ENCODE measurements around the gene ALS2CL. TPM values are rescaled to one million over a fixed set of nuclear protein-coding genes. Genes with fewer than 3 reads are reported as not detected.

Gene ALS2CL
- total RNA-seq, 4 donors from 2014 or later, result 3.7 to 30.6 (median 6.7) TPM

GRCh38 chr3:46721009-46721408 lies 27.5 kb upstream of the ALS2CL start:
- no peak for DNase-seq (ENCODE audit: low spot score)
- ATAC-seq (ENCODE audit: low FRiP score), result no peak
- no peak for TF ChIP-seq CTCF (IDR thresholded peaks at IDR 0.05)

- ATAC-seq (ENCODE audit: low FRiP score) (no peak), DNase-seq (ENCODE audit: low spot score) (peak; percentile 4)
- TF ChIP-seq CTCF (IDR thresholded peaks at IDR 0.05), result no peak
These were observed 26.3 kb upstream of the ALS2CL start for GRCh38 chr3:46719735-46720271.

- ATAC-seq (ENCODE audit: low FRiP score) (no peak), DNase-seq (ENCODE audit: low spot score) (no peak)
- TF ChIP-seq CTCF (IDR thresholded peaks at IDR 0.05), result no peak
These were observed 25.6 kb upstream of the ALS2CL start for GRCh38 chr3:46719044-46719565.

- DNase-seq (ENCODE audit: low spot score) (peak; percentile 0), ATAC-seq (ENCODE audit: low FRiP score) (no peak)
- no peak for TF ChIP-seq CTCF (IDR thresholded peaks at IDR 0.05)
These were observed 24.2 kb upstream of the ALS2CL start, which contains the start of gene PRSS50 for GRCh38 chr3:46717447-46718231. PRSS50 (minus strand) TSS chr3:46717869; CDS start chr3:46717824, 45 bp downstream.

- DNase-seq (ENCODE audit: low spot score) (peak; percentile 11), ATAC-seq (ENCODE audit: low FRiP score) (no peak)
These were observed 23.3 kb upstream of the ALS2CL start for GRCh38 chr3:46716461-46717441.

More at GRCh38 chr3:46716461-46717441, 23.3 kb upstream of the ALS2CL start:
- TF ChIP-seq CTCF (IDR thresholded peaks at IDR 0.05), result no peak
